GM19099 (cell line): ENCODE results near the gene ZNF438.

Experiments used
- POLR2A ChIP-seq: IDR thresholded peaks from 3 replicates; pipeline ENCODE4 v1.6.1; 2011; ENCODE audit warnings: low read depth; ENCODE audit not compliant: insufficient read length; ENCODE audit errors: extremely low read depth

ZNF438 gene

GRCh38 chr10:31031205-31031557 is 484 bp downstream of the ZNF438 start:
- no peak for TF ChIP-seq POLR2A

GRCh38 chr10:31030800-31031199 is 865 bp downstream of the ZNF438 start:
- no peak for TF ChIP-seq POLR2A

GRCh38 chr10:31030260-31030659 is 1.4 kb downstream of the ZNF438 start:
- TF ChIP-seq POLR2A, result no peak

- no peak for TF ChIP-seq POLR2A
Observed at GRCh38 chr10:31028081-31028480, 3.6 kb downstream of the ZNF438 start.

- no peak for TF ChIP-seq POLR2A
Observed at GRCh38 chr10:31025142-31025541, 6.5 kb downstream of the ZNF438 start.

- TF ChIP-seq POLR2A, result no peak
Observed at GRCh38 chr10:31023558-31023957, 8.1 kb downstream of the ZNF438 start.

- no peak for TF ChIP-seq POLR2A
Observed at GRCh38 chr10:31020209-31020608, 11.5 kb downstream of the ZNF438 start.

- TF ChIP-seq POLR2A, result no peak
Observed at GRCh38 chr10:31018962-31019361, 12.7 kb downstream of the ZNF438 start.

- no peak for TF ChIP-seq POLR2A
Observed at GRCh38 chr10:31018356-31018750, 13.3 kb downstream of the ZNF438 start.

- TF ChIP-seq POLR2A, result no peak
Observed at GRCh38 chr10:31017534-31018355, 13.9 kb downstream of the ZNF438 start.

- TF ChIP-seq POLR2A, result no peak
Observed at GRCh38 chr10:31014161-31014875, 17.3 kb downstream of the ZNF438 start.

- no peak for TF ChIP-seq POLR2A
Observed at GRCh38 chr10:31013331-31013730, 18.3 kb downstream of the ZNF438 start.

GRCh38 chr10:31011665-31012022 is 20.0 kb downstream of the ZNF438 start:
- no peak for TF ChIP-seq POLR2A

GRCh38 chr10:31011017-31011664 is 20.5 kb downstream of the ZNF438 start:
- TF ChIP-seq POLR2A, result no peak

GRCh38 chr10:31010062-31010461 is 21.6 kb downstream of the ZNF438 start:
- TF ChIP-seq POLR2A, result no peak

- TF ChIP-seq POLR2A, result no peak
Observed at GRCh38 chr10:31005895-31006294, 25.8 kb downstream of the ZNF438 start.
